ENCODE data around the gene NFATC3.

DNA sequence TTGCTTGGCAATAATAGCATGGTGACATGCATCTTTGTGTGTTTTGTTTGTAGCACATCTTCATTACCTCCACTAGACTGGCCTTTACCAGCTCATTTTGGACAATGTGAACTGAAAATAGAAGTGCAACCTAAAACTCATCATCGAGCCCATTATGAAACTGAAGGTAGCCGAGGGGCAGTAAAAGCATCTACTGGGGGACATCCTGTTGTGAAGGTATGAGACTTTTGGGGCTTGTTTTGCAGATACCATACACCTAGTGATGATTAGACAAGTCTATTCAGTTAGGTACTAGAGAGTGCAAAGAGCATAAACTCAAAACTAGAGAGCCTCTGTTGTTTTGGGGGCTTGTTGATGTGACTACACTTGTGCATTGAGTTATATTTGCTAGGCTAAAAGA is 41.2 kb downstream of the NFATC3 start:
- TF ChIP-seq, protein P1, sequence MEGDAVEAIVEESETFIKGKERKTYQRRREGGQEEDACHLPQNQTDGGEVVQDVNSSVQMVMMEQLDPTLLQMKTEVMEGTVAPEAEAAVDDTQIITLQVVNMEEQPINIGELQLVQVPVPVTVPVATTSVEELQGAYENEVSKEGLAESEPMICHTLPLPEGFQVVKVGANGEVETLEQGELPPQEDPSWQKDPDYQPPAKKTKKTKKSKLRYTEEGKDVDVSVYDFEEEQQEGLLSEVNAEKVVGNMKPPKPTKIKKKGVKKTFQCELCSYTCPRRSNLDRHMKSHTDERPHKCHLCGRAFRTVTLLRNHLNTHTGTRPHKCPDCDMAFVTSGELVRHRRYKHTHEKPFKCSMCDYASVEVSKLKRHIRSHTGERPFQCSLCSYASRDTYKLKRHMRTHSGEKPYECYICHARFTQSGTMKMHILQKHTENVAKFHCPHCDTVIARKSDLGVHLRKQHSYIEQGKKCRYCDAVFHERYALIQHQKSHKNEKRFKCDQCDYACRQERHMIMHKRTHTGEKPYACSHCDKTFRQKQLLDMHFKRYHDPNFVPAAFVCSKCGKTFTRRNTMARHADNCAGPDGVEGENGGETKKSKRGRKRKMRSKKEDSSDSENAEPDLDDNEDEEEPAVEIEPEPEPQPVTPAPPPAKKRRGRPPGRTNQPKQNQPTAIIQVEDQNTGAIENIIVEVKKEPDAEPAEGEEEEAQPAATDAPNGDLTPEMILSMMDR (IDR thresholded peaks at IDR 0.05; ENCODE audit: control extremely low read depth in 1 of 3, insufficient read depth in 1 of 3, low read depth in 1 of 3, low read length in 3 of 3), result no peak
- no peak for TF ChIP-seq SIN3A (conservative IDR thresholded peaks at IDR 0.05 in 1 of 2, IDR thresholded peaks at IDR 0.05 in 1 of 2; ENCODE audit: low read depth in 1 of 2, low read length in 2 of 2)
- TF ChIP-seq POLR2A (IDR thresholded peaks at IDR 0.05; ENCODE audit: control extremely low read depth in 1 of 2, low read depth in 2 of 2, low read length in 2 of 2), result no peak
- no peak for TF ChIP-seq SIX5 (IDR thresholded peaks at IDR 0.05; ENCODE audit: low read depth, low read length)

Measured in H1 (cell line).